ENCODE measurements around the gene RBSN.

DNA sequence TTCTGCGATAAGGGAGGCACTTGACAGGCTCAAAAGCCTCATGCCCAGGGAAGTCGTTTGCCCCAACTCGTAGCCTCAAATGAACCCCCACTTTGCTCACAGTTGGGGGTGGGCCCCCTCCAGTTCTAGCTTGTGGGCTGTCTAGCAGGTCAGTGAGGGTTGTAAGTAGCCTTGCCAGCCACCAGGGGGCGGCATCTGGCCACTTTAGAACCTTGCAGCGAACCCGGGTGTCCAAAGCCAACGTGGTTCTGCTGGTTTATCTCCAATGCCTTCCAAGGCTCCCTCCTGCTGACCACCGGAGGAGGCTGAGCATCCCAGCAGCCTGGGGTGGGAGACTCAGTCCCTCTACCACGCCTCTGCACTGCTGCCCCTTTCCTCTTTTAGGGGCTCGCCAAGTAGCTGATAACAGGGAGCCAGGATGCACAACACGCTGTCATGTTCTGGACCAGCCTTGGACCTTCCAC is 9.2 kb upstream of the RBSN start:
- no peak for TF ChIP-seq EP300 (IDR thresholded peaks at IDR 0.05)
- TF ChIP-seq, protein P1, sequence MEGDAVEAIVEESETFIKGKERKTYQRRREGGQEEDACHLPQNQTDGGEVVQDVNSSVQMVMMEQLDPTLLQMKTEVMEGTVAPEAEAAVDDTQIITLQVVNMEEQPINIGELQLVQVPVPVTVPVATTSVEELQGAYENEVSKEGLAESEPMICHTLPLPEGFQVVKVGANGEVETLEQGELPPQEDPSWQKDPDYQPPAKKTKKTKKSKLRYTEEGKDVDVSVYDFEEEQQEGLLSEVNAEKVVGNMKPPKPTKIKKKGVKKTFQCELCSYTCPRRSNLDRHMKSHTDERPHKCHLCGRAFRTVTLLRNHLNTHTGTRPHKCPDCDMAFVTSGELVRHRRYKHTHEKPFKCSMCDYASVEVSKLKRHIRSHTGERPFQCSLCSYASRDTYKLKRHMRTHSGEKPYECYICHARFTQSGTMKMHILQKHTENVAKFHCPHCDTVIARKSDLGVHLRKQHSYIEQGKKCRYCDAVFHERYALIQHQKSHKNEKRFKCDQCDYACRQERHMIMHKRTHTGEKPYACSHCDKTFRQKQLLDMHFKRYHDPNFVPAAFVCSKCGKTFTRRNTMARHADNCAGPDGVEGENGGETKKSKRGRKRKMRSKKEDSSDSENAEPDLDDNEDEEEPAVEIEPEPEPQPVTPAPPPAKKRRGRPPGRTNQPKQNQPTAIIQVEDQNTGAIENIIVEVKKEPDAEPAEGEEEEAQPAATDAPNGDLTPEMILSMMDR (IDR thresholded peaks at IDR 0.05): peak; percentile 54 to 90

Data from suprapubic skin (tissue), 3 donors.